HG02798 (cell line): ENCODE measurements around the gene IFT43.
A peak's percentile ranks its signal among the peaks of the same experiment; 100 is the strongest.

Experiments used
- ATAC-seq: cut with Tn5 transposase; IDR thresholded peaks from one replicate; pipeline ENCODE4 v1.9.1; 2021; ENCODE audit warnings: mild to moderate bottlenecking; ENCODE audit not compliant: unreplicated experiment, poor library complexity

Gene IFT43

DNA sequence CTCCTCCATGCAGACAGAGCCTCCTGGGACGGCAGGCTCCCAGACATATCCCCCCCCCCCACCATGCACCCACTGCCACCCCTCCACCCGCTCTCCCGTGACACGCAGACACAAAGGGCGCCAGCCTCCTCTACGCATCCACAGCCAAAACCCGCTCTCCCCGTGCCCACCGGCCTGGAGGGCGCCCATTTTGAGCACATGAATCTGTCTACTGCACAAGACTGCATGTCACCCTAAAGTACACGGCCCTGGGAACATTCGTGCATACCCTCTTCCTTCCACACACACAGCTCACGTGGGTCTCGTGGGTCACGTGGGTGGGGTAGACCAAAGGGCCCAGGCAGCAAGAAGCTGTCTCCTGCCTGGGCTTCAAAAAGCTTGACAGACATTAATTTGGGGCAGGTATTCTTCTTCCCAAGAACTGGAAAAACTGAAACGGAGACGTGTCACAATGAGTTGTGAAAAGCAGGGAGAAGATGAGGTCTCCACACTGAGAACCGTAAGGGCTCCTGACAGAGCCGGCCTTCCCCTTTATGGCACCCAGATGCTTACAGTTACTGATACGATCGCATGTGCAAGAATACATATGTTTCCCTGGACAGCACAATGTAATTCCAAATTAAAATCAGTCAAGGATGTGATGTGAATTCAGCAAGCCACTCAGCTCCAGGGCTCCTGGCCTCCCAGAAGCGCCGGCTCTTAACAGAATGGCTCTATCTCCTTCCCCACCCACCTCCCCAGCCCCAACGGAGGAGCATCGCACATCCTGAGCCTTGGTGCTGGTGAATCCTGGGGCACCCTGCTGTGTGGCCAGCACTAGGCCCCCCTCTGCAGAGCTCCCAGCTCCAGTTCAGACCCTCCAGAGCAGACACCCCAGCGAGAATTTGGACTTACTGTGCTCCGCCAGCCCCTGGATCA, 5.7 kb upstream of the IFT43 start:
- ATAC-seq: no peak

GRCh38 chr14:75980856-75981255, 4.7 kb upstream of the IFT43 start:
- no peak for ATAC-seq

- ATAC-seq: peak; percentile 35
Measured at GRCh38 chr14:75981426-75982265, 3.9 kb upstream of the IFT43 start, which contains the start of gene TGFB3. Gene TGFB3 (minus strand): TSS chr14:75981995. CDS start chr14:75980893, 1,102 bp downstream.

GRCh38 chr14:75982266-75983018, 3.1 kb upstream of the IFT43 start:
- peak; percentile 61 for ATAC-seq

- no peak for ATAC-seq
Measured at GRCh38 chr14:75983019-75983358, 2.6 kb upstream of the IFT43 start.

DNA sequence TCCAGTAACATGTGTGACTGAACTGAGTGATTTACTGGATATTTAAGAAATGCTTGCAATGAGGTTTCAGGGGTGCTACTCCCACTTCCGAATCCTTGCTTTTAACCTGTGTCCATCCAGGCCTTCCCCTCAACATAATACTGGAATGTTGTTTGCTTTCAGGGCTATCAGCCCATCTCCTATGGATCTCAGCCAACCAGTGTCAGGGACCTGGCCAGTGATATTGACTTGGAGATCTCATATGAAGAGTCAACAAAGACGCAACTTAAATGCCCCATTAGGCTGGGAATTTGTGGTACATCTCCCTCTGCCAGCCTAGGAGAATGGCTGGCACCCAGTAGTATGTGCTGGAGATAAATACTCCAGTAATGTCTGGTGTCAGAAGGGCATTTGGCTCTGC, 889 bp upstream of the IFT43 start:
- ATAC-seq: no peak

DNA sequence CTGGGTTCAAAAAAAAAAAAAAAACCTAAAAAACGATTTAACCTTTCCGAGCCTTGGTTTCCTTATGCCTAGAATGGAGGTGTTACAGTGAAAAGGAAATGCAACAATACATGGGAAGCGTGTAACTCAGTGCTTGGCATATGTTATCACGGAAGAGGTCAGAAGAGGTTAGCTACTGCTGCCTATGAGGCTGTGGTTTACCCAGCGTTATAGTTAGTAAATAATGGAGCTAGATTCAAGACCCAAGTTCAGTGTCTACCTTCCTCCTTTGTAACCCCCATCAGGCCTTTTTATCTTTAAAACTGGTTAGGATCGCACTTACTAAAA, 839 bp downstream of the IFT43 start:
- ATAC-seq: no peak

DNA sequence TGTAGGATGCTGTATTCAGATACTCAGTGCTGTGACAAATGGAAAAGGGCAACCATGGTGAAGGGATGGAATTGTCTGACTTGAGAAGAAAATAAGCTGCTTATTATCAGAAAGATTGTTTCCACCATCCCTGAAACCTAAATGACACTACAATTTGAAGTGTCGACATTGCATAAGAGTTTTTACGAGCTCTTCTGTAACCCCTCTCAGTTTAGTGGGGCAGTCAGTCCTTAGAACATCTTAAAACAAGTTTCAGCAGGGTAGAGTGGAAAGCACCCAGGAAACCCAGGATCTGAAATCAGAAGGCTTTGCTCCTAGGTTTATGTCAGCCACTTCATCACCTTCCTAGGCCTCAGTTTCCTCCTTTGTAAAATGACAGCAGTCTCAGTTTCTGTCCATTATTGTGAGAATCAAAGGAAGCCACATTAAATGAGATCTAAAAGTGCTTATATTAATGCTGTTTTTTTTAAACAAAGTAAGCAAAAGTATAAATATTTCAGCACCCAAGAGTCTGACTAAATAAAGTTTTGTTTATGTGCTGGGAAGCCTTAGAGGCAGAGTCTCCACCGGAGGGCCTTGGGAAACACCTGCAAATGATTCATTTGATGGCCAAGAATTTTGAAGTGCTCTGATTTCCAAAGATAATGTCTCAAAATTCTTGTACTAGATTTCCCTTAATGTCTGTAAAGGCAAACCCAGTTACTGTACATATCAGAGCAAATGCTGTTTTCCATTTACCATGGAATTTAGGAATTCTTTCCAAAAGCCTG, 1.8 kb downstream of the IFT43 start:
- no peak for ATAC-seq

GRCh38 chr14:75989134-75989533, 3.6 kb downstream of the IFT43 start:
- ATAC-seq: no peak

DNA sequence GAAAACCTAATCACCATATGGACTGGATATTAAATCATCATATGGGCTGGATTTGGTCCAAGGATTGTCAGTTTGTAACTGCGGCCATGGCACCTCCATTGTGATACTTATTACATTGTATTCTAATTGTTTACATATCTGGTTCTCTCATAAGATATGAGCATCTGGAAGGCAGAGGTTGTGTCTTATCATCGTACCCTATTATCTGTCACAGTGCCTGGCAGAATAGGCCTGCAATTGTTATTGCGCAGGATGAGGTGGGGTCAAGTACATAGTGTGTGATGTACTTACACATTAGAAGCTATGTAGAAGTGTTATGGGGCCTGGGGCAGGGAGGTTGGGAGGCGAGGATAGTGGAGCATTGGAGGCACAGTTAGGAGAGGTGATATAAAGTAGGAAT, 4.7 kb downstream of the IFT43 start:
- ATAC-seq: no peak

- no peak for ATAC-seq
Measured at GRCh38 chr14:75991753-75992152, 6.2 kb downstream of the IFT43 start.

DNA sequence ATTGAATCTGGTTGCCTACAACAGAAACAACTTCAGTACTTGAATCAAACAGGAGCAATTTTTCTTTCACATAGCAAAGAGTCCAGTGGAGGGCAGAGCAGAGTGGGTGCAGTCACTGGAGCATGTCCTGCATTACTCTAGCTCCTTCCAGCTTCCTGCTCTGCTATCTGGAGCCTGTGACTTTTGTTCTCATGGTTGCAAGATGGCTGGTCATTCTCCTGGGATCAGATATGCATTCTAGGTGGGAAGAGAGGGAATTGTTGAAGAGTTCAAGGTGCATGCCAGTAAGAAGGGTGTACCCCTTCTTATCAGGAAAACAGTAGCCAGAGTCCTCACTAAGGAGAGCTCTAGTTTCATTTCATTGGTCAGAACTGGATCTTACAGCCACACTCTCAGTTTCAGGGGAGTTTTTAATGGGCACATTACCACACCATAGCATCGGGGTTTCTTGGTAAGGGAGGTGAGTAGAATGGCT, 8.0 kb downstream of the IFT43 start:
- ATAC-seq: no peak

GRCh38 chr14:75995372-75996041, 9.9 kb downstream of the IFT43 start:
- no peak for ATAC-seq

DNA sequence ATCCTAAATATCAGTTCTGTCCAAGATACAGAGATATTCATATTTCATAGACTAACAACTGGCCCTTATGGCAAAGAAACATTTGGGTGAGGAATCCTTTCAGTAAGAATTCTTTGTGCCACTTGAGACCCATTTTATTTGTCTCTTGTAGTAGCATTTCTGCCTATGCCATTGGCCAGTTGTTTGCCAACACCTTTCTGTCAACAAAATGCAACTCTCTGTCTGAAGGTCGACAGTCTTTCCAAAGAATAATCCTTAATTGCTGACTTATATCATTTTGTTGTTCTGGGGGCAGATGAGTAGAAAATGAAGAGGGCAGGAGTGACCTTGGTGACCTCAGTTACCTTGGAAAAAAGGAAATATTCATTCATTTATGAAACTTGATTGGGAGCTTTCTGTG, 10.9 kb downstream of the IFT43 start:
- no peak for ATAC-seq

DNA sequence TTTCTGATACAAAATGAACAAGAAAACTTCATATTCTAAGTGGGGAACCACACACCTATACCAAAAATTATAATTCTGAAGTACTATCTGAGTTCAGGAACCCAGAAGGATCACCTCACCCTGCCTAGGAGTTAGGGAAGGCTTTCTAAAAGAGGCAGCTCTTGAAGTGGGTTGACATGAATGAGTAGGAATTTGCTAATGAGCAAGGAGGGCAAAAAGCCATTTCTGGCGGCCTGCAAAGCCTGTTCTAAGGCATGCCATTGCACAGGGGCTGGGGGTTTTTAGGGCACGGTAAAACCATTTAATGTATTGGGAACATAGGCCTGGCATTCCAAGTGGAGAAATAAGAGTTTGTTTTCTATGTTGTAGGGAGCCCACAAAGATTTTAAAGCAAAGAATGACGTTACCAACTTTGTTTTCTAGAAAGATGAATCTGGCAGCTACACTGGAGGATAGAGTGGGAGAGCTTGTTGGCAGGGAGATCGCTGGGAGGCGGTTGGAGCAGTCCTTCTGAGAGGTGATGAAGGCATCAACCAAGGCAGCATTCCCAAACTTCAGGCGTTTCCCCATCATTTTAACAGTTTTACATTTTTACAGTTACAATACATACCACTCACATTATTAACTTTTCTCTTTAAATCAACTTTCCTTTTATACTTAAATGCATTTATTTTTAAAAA, 14.1 kb downstream of the IFT43 start:
- ATAC-seq: no peak

DNA sequence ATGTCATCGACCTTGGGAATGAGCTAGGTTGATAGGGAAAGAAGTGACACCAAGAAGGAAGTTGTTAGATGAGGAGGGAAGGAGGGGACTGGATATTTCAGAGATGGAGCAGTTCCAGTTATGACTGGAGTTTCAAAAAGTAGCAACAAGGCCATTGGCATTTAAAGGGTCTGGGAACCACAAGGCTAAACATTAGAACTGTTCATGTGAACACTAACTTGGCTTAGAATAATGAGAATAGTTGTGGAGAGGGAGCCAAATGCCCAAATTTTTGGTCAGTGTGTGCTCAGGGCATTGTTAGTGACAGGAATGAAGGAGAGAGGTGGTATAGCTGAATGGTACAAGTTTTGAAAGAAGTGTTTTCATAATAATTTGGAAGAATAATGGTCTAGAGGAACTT, 16.8 kb downstream of the IFT43 start:
- no peak for ATAC-seq

DNA sequence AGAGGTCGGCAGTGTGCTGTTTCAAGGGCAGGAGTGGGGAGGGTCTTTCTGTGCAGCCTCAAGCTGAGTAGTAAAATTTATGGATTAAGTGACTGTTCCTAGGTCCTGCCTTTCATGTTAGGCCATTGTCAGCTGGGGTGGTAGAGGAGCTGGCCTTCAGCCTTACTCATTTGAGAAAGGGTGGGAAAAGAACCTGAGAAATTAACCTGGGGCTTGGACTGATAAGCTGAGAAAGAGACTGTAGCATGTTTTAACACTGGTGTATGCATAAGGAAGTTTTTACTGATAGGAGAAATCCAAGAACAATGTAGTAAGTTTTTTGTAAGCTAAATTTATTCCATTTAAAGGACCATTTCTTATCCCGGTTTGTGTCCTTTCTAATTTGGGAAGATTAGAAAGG, 20.7 kb downstream of the IFT43 start:
- no peak for ATAC-seq

DNA sequence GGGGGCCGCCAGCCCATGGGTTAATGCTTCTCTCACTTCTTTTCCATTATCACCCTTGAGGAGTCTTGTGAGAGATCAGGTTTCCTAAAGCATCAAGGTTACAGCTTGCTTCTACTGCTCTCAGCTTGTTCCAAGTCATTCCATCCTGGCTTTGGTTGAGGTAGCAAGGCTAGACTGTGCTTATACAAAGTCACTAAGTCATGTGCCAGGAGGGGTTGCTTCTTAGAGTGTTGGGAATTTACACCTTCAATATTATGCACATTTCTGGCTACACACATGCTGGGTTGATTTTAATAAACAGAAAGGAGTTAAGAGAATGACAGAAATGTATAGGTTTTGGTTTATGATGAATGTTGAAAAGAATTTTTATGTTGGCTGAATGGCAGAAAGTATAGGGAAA, 21.8 kb downstream of the IFT43 start:
- ATAC-seq: no peak

DNA sequence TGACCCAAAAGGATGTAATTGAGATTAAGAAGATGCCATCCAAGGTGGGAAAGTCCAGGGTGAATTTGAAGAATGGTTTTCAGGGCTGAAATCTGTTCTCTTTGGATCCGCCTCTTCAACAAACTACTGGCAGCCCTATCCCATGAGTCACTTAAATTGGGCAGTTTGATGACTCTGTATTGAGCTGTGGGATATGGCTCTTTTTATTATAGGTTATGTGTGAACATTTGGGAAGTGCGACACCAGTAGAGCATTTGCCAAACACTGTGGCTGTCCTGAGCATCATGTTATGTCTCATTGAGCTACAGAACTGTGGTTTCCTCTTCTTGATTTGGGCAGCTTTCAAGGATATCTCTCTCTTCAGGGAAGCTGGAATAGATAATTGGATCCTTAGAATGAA, 22.3 kb downstream of the IFT43 start:
- ATAC-seq: no peak
